NCI-H187 (cell line): ENCODE measurements around the gene SLC17A8.
"Not testable (repeated sequence)": the region's sequence is repeated elsewhere in the genome, so short reads cannot be mapped to it uniquely, and the experiment has no call there.

Experiments
- DNase-seq, 2 experiments: peaks; one replicate each; lab custom pipeline; 2025; lab: John Stamatoyannopoulos, UW

The SLC17A8 gene

DNA sequence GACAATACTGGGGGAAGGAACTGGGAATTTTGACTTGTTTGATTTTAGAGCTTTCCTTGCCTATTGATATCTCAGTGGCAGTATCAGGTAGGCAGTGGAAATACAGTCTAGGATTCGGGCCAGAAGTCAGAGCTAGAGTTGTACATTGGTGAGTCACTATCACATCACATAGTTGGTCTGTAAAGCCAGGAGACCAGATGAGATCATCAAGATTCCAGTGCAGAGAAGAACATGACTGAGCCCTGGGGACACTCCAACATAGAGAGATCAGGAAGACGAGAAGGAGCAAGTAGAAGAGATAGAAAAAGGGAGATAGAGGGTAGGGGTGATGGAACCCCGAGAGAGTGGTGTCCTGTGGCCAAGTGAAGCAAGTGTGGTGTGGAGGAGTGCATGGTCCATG, 70.2 kb downstream of the SLC17A8 start:
- no peak for DNase-seq

DNA sequence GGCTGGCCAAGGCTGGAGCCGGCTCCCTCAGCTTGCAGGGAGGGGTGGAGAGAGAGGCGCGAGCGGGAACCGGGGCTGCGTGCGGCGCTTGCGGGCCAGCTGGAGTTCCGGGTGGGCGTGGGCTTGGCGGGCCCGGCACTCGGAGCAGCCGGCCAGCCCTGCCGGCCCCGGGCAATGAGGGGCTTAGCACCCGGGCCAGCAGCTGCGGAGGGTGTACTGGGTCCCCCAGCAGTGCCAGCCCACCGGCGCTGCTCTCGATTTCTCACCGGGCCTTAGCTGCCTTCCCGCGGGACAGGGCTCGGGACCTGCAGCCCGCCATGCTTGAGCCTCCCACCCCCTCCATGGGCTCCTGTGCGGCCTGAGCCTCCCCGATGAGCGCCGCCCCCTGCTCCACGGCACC, 73.4 kb downstream of the SLC17A8 start:
- DNase-seq = not testable (repeated sequence)

DNA sequence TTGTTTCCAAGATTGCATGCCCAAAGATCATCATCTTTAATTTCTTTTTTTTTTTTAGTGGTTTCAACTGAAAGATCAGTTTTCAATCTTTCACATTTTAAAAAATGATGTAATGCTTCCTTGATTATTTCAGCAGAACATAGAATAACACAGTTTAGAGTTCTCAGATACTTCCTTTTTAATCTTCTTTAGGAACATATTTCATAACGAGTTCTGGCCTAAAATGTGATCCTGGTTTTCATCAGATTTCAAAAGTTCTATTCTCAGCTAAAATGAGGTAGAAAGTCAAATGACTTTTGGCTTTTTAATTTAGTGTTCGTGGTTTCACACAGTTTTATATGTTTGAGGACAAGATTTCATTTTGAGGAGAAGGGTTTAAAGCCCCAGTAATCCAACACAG, 76.8 kb downstream of the SLC17A8 start:
- no peak for DNase-seq

DNA sequence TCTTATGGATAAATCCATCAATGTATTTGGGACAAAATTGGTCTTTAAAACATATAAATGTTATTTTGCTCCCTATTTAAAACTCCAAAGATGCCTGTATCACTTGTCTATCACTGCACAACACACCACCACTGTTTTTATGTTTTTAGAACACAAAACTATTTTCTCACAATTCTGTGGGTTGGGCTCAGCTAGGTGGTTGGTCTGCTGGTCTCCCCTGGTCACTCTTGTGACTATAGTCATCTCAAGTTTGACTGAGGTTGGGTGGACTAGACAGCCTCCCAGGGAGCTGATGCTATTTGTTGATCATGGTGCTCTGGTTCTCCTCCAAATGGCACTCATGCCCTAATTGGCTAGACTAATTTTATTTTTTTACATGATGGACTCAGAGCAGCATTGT, 77.3 kb downstream of the SLC17A8 start:
- DNase-seq = no peak

DNA sequence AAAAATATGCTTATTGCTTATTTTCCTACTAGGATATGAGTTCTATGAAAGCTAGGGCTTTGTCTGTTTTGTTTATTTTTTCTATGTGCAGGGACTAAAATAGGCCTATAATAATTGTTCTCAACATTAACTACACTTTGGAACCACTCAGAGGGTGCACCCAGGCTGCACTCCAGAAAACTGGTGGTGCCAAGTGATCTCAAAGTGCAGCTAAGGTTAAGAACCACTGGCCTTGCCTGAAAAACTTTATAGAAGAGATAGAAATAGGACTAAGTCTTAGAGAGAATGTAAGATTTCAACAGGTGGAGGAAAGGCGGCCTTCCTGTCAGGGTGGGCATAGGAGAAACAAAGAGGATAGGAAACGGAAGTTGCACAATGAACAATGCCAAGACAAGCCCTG, 79.1 kb downstream of the SLC17A8 start:
- no peak for DNase-seq

DNA sequence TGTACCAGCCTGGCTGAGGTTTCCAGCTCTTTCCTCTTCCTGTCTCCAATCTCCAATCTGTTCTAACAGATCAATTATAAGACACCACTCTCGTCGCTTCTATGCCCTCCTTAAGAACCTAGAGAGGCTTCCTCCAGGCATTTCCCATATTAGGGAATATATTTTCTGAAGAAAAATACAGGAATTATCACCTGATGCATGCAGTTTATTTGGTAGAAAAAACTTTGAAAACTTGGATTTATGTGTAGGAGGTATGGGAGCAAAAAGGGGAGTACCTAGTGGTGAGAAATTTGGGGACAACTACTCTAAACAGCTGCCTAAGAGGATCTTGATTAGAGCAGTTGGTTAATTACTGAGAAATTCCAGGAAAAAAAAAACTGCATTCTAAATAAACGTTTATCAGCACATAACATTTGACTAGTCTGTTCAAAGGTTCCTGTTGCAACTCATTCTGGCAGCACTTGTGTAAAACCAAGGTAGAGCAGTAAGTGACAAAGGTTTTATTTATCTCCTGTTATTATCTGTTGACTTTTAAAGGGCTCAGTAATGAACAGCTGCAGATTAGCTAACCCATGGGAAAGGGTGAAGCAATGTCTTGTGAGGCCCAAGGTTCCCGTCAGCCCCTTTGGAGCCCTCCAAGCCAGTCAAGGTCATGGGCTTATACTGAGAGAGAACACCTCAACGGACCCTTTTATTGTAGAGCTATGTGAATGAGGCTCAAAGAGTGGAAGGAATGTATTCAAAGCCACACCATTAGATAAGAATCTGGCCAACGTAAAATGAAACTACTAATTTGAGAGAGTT, 80.4 kb downstream of the SLC17A8 start:
- no peak for DNase-seq

DNA sequence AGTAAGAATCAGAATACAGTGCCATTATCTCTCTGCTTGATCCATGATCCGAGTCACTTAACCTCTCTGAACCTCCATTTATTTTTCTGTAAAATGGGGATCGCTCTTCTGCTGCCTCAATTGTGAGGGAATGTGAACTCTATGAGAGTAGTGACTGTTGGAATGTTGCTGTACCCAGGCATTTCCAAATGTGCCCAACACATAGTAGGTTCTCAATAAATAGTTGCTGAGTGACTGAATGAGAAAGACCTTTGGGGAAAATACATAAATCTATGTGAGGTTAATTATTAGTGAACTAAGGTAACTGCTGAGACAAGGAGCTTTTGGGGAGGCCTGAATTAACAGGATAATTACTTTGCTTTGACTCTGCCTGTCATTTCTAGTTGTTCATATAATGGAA, 82.9 kb downstream of the SLC17A8 start:
- DNase-seq = no peak

DNA sequence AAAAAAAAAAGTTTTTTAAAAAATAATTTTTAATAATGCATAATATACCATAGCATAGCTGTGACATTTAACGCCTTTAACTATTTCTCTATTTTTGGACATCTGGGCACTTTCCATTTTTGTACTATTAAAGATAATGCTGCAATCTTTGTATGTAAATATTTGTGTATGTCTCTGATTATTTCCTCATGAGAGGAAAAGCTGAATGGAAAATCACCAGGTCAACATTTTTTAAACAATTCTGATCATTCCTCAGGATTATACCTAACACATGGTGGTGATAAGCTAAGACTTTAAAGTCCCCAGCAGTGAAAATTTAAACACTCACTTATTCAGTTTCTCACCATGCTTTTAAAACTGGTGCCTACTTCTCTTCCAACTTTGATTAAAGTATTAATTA, 85.5 kb downstream of the SLC17A8 start:
- no peak for DNase-seq

DNA sequence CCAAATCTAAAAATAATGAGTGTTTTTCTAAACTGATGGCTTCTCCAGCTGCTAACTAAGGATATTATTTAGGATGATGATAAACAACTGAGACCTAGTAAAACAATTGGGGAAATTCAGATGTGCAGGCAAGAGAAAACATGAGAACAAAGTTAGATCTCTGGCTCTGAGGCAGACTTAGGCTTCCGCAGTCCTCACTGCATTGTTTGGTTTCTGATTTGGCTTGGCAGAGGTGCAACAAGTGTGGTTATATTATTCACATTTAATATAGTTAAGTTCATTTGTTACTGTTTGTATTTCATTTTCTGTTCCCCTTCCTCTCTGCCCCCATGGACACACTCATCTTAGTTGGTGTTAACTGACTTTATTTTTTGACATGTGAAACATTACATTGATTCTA, 86.6 kb downstream of the SLC17A8 start:
- DNase-seq = no peak

DNA sequence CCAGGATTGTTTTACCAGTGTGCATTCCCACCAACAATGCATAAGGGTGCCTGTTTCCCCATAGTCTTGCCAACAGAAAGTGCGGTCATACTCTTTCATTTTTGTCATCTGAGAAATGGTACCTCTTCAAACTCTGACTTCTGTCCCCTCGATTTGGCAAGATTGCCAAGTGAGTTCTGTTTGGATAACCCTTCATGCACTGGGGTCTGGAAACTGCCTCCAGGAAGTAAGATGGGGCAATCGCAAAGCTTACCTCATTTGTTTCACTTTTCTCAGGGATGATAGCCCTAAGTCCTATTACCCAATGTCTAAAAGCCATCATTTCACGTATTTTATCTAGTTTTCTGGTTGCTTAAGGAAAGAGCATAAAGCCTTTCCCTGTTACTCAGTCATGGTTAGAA, 88.2 kb downstream of the SLC17A8 start:
- DNase-seq = no peak

DNA sequence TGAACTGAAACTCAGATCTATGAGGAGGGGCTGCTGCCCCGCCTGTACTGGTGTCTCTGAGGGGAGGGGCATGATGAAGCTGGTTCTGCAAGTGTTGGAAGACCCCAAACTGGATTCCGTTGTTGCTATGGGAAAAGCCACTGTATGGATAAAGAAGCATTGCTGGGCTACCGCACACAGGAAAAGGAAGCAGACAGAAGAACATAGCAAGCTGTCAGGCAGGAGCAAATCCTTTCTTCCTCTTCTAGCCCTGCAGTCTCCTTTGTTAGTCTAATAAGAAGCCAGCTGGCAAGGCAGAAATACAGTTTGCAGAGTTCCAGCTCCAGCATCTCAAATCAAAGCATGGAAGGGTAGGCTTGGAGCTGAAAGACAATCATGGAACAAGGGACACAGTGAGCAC, 90.5 kb downstream of the SLC17A8 start:
- no peak for DNase-seq

DNA sequence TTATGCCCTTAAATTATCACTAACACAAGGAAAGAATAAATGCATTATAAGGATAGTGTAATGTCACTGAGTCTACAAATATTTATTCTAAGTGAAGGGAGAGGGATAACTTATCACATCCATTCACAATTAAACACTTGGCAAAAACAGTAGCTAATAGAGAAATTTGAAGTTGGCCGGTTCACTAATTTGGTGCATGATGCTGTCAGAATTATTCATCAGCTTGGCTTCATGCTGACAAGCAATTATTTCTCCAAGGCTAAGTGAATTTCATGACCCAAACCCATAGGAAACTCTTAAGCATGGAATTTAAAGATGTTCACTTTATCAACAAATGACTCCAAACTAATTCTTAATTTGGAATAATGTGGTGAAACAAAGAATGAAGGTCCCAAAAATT, 91.8 kb downstream of the SLC17A8 start:
- DNase-seq = no peak

DNA sequence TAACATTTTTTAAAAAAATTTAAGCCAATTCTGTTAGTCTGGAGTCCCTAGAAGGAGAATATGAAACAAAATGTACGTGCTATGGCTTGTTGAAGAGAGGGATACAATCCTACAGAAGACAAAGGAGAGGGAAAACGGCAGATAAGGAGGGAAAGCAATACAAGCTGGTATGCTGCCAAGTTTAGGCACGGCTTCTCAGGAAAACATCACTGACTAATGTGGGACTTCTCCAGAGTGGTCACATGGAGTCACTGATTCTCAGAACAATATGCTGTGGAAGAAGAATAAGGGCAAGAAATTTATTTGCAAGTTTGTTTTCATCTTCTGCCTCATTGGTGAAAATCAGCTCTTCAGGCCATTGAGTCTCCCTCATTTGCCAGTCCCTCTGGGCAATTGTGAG, 93.9 kb downstream of the SLC17A8 start:
- no peak for DNase-seq

DNA sequence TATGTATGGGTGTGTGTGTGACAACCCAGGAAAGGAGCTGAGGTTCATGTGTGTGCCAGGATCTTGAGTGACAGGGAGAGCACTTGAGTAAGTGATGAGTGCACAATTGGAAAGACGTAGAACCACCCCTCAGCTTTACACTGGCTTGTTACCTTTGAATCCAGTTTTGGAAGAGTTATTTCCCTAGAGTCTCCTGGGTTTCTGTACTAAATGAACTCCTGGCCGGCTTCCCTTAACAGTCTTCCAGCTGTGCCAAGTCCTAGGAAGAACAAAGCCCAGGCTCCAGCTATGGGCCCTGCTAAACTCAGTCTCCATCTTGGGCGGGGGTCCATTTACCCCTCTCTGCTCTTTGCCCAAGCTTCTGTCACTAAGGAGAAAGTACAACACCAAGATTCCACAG, 97.1 kb downstream of the SLC17A8 start:
- no peak for DNase-seq

DNA sequence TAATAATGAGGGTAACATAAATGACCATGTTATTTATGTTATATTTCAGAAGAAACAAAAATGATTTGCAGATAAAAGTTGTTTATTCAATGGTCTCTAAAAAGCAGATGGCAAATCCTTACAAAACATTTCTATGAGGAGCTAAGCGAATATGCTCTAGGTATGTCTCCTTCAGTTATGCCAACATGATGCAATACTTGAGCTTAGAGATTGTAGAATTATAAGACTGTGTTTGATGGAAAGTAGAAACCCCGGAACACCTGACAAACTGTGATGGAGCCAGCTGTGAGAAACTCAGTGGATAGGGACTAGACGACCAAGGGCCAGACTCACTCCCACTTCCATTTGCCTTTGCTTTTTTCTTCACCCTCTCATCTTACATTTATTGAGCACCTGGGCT, 99.0 kb downstream of the SLC17A8 start:
- no peak for DNase-seq

DNA sequence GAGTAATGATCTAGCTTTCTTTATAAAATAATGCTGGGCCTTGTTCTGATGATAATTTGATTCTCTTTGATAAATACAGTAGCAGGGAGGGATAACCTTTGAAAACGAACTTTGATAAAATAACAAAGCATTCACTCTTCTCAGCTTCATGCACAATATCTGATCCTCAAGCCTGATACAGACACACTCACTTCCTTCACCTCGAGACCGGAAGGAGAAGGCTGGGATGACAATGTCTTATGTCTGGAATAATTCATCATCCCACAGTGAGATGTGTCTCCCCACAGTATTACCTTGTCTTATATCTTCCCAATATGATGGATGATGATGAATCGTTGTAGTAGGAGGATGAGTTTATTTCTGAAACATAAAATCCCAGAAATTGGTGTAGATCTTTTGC, 101.3 kb downstream of the SLC17A8 start:
- DNase-seq = no peak

DNA sequence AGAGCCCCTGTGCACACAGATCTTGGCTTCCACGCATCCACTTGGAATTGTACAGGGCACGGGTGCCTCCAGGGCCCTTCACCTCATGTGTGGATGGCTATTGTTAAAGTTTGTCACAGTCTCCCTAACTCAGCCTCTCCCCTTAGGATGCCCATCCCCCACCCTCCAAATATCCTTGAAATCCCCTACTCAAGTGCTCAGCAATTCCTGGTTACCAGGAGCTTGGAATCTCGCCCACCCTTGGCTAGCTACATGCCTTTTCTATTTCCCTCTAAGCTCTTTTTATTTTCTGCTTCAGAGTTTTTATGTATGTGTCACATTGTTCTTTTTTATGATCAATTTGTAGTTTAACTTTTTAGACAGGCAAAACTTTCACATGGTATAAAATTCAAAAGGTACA, 103.8 kb downstream of the SLC17A8 start:
- DNase-seq = no peak

DNA sequence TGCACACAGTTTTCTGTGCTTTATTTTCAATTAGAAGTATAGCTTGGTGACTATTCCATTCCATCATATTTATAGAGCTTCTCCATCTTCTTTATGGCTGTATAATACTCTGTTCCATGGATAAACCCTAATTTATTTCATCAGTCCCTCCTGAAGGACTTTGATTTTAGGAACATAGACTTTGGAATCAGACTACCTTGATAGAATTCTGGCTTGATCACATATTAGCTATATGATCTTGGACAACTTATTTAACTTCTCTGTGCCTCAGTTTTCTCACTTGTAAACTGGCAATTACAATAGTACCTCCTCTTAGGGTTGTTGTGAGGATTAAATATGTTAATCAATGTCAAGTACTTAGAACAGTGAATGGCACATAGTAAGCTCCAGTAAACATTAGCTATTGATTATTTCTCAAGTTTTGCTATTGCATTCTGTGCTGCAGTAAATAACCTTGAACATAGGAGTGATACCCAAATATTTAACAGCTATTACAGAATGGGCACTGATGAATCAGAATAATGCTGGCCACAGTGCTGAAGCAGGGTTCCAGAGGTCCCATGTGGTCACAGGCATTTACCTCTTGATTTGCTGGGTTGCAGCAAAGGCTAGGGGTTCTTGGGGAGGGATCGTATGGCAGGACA, 104.6 kb downstream of the SLC17A8 start:
- no peak for DNase-seq

DNA sequence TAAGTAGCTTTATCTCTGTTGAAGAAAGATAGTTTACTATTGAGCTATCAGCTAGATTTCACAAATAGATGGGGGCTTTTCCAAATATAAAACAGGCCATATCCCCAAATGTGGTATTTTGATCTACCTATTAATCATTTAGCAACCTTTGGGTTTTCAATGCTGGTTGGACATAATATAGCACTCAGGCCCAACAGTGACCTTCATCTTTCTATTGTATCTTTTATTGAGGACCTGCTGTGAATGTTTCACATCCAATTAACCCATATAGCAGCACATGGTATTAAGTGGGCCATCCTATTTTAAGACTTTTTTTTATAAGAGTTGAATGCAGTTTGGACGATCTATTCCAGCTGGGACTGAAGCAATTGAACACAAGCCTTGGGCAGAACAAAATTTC, 106.8 kb downstream of the SLC17A8 start:
- DNase-seq = no peak

DNA sequence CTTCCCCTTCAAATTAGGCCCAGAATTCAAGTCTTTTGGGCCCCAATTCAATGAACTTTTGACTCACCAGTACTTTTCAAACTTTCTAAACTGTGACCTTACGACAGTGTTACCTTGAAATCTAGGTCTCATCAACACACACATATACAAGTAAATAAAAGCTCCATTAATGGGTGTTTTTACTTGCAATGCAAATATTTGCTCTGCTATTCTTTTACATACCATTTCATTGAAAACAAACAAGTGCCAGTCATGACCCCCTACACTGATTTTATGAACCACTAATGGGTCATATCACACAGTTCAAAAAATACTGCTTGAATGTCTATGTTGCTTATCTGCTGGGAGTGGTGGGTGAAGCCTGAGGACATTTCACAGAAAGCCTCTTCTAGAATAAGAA, 107.7 kb downstream of the SLC17A8 start:
- no peak for DNase-seq

DNA sequence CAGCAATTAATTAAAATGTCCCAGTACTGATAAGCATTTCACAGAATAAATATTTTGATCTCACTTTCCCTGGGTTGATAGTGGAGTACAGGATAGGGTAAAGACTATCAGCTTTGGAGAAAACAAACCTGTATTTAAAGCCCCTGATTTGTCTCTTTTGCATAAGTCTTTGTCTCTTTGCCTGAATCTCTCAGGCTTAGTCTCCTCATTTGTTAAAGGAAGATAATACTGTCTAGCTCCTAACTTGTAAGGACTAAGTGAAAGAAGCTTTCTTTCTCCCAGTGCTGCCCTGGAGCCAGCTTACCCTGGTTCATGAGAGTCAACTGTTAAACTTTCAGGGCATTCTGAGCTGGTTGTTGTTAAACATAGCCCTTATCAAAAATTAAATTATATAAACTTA, 111.3 kb downstream of the SLC17A8 start:
- DNase-seq = no peak
